KBM-7 (cell line): ENCODE results near the gene CRYGN.

Experiments used
- DNase-seq: peaks from one replicate; pipeline ENCODE4 v3.0.0-alpha.2; 2015
- in situ Hi-C: fragments of 300-500 bp; cut with MboI; formaldehyde crosslinking; loops from 2 replicates; pipeline ENCODE4 v1.14.3; 2020; ENCODE audit warnings: low sequenced_read_pairs, low pct_unique_long_range_greater_than_20kb, mixed read lengths

Gene CRYGN

GRCh38 chr7:151446412-151446811, 6.5 kb upstream of the CRYGN start:
- in situ Hi-C loops = no loop called here
- DNase-seq = no peak

GRCh38 chr7:151444632-151445031, 4.7 kb upstream of the CRYGN start:
- in situ Hi-C loops = no loop called here
- DNase-seq = no peak

- in situ Hi-C loops = no loop called here
- DNase-seq = no peak
Measured at GRCh38 chr7:151442776-151443496, 3.0 kb upstream of the CRYGN start.

- DNase-seq = no peak
- in situ Hi-C loops = no loop called here
Measured at GRCh38 chr7:151440799-151441445, 981 bp upstream of the CRYGN start.

GRCh38 chr7:151438864-151439601, 908 bp downstream of the CRYGN start:
- in situ Hi-C loops = no loop called here
- no peak for DNase-seq

GRCh38 chr7:151437866-151438516, 1.9 kb downstream of the CRYGN start:
- in situ Hi-C loops = no loop called here
- DNase-seq = no peak

- DNase-seq = no peak
- in situ Hi-C loops = no loop called here
Measured at GRCh38 chr7:151437159-151437553, 2.8 kb downstream of the CRYGN start.

GRCh38 chr7:151436446-151437158, 3.3 kb downstream of the CRYGN start:
- no peak for DNase-seq
- in situ Hi-C loops = no loop called here

GRCh38 chr7:151435971-151436370, 4.0 kb downstream of the CRYGN start:
- in situ Hi-C loops = no loop called here
- DNase-seq = no peak

- in situ Hi-C loops = no loop called here
- DNase-seq = no peak
Measured at GRCh38 chr7:151435103-151435916, 4.6 kb downstream of the CRYGN start.

- DNase-seq = no peak
- in situ Hi-C loops = no loop called here
Measured at GRCh38 chr7:151434549-151434948, 5.4 kb downstream of the CRYGN start.

- in situ Hi-C loops = no loop called here
- no peak for DNase-seq
Measured at GRCh38 chr7:151433721-151434400, 6.1 kb downstream of the CRYGN start.

- peak; percentile 49 for DNase-seq
- in situ Hi-C loops = no loop called here
Measured at GRCh38 chr7:151432658-151433521, 7.1 kb downstream of the CRYGN start.

- in situ Hi-C loops = no loop called here
- DNase-seq = no peak
Measured at GRCh38 chr7:151431768-151432311, 8.1 kb downstream of the CRYGN start.

- DNase-seq = no peak
- in situ Hi-C loops = no loop called here
Measured at GRCh38 chr7:151431281-151431767, 8.6 kb downstream of the CRYGN start.

- in situ Hi-C loops = no loop called here
- DNase-seq = no peak
Measured at GRCh38 chr7:151430391-151431205, 9.3 kb downstream of the CRYGN start.
